Measurements from ENCODE around the gene PDZD7. TPM values are rescaled to one million over a fixed set of nuclear protein-coding genes. Genes with fewer than 3 reads are reported as not detected.
"Not testable (repeated sequence)": the region's sequence is repeated elsewhere in the genome, so short reads cannot be mapped to it uniquely, and the experiment has no call there.

PDZD7 gene
- total RNA-seq, 3 donors from 2014 or later: 0.28 to 0.43 TPM; not detected in 1

DNA sequence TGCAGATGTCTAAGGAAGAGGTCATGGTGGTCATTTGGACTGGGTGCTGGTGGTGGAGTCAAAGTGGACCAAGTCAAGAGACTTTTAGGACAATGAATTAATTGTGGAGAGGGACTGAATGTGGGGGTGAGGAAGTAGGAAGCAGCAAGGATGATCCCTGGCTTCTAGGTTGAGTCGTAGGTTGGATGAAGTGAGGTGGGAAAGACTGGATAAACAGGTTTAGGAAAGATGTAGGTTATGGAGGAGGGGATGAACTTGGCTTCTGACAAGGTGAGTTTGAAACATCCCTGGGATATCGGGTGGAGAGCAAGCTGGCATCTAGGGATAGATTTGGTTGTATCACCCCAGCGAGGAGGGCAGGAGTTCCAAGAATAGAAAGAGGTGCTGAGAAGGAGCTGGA lies 54.0 kb downstream of the PDZD7 start:
- TF ChIP-seq, protein P1, sequence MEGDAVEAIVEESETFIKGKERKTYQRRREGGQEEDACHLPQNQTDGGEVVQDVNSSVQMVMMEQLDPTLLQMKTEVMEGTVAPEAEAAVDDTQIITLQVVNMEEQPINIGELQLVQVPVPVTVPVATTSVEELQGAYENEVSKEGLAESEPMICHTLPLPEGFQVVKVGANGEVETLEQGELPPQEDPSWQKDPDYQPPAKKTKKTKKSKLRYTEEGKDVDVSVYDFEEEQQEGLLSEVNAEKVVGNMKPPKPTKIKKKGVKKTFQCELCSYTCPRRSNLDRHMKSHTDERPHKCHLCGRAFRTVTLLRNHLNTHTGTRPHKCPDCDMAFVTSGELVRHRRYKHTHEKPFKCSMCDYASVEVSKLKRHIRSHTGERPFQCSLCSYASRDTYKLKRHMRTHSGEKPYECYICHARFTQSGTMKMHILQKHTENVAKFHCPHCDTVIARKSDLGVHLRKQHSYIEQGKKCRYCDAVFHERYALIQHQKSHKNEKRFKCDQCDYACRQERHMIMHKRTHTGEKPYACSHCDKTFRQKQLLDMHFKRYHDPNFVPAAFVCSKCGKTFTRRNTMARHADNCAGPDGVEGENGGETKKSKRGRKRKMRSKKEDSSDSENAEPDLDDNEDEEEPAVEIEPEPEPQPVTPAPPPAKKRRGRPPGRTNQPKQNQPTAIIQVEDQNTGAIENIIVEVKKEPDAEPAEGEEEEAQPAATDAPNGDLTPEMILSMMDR (IDR thresholded peaks at IDR 0.05): no peak
- Histone ChIP-seq H3K4me1 (ENCODE audit: low read depth) (peaks cover 5% of the 10 kb centered on the region), H3K9me3 (no peaks in the 10 kb centered on the region), H3K36me3 (ENCODE audit: low read depth) (peaks cover 7% of the 10 kb centered on the region), H3K4me3 (no peak overlapping the region)
- ATAC-seq: no peak
- intact Hi-C loops (cut with DNase I, micrococcal nuclease): no loop called here
- no peak for DNase-seq

- ATAC-seq; H3K36me3 ChIP-seq (ENCODE audit: low read depth); DNase-seq: not testable (repeated sequence)
Measured at GRCh38 chr10:100975397-100975796, 55.5 kb downstream of the PDZD7 start.

GRCh38 chr10:100972904-100973535 lies 57.9 kb downstream of the PDZD7 start:
- DNase-seq (no peak), ATAC-seq (no peak)
- H3K4me1 ChIP-seq (ENCODE audit: low read depth): peaks cover 16% of the 10 kb centered on the region
- TF ChIP-seq, protein P1 (IDR thresholded peaks at IDR 0.05): no peak
- no peaks in the 10 kb centered on the region for H3K36me3 ChIP-seq (ENCODE audit: low read depth)
- H3K9me3 ChIP-seq: no peaks in the 10 kb centered on the region
- intact Hi-C loops (cut with DNase I, micrococcal nuclease): no loop called here
- H3K4me3 ChIP-seq: no peak overlapping the region

More at GRCh38 chr10:100975397-100975796, 55.5 kb downstream of the PDZD7 start:
- H3K4me3 ChIP-seq; intact Hi-C loops (cut with DNase I, micrococcal nuclease); H3K4me1 ChIP-seq (ENCODE audit: low read depth); H3K9me3 ChIP-seq: not testable (repeated sequence)

GRCh38 chr10:100972115-100972903 lies 58.6 kb downstream of the PDZD7 start:
- H3K9me3 ChIP-seq: no peaks in the 10 kb centered on the region
- H3K36me3 ChIP-seq (ENCODE audit: low read depth): no peaks in the 10 kb centered on the region
- ATAC-seq (no peak), DNase-seq (no peak)
- intact Hi-C loops (cut with DNase I, micrococcal nuclease): no loop called here
- TF ChIP-seq, protein P1 (IDR thresholded peaks at IDR 0.05): no peak
- H3K4me3 ChIP-seq: no peak overlapping the region
- peaks cover 19% of the 10 kb centered on the region for H3K4me1 ChIP-seq (ENCODE audit: low read depth)

GRCh38 chr10:100970914-100971811 lies 59.8 kb downstream of the PDZD7 start:
- no peak overlapping the region for H3K4me3 ChIP-seq
- TF ChIP-seq, protein P1 (IDR thresholded peaks at IDR 0.05): no peak
- no peaks in the 10 kb centered on the region for H3K36me3 ChIP-seq (ENCODE audit: low read depth)
- peaks cover 27% of the 10 kb centered on the region for H3K4me1 ChIP-seq (ENCODE audit: low read depth)
- intact Hi-C loops (cut with DNase I, micrococcal nuclease): no loop called here
- DNase-seq (peak; percentile 77 to 81 (median 80)), ATAC-seq (peak; percentile 74)
- H3K9me3 ChIP-seq: no peaks in the 10 kb centered on the region
